Muscle of back (tissue), 11 donors: ENCODE results near the gene KIF17. TPM values are rescaled to one million over a fixed set of nuclear protein-coding genes. Genes with fewer than 3 reads are reported as not detected.

Experiments
- DNase-seq, 3 donors: peaks; one replicate each; pipeline versions ENCODE4 v3.0.0 to v3.0.0-alpha.2; 2013
- polyA plus RNA-seq, 10 donors: library from polyadenylated mRNA; unstranded; fragments of 120-200 nt; gene quantifications; one replicate each; pipeline ENCODE4 v1.2.1, GENCODE V29; 2013; ENCODE audit not compliant: insufficient read length in 10 of 10

Gene KIF17
- polyA plus RNA-seq, 10 donors = 1.6 to 4.4 (median 2.9) TPM

GRCh38 chr1:20661207-20662109 is 56.3 kb downstream of the KIF17 start, which contains the start of gene DDOST:
Gene DDOST, minus strand, starts transcription at chr1:20661369. Its CDS starts 19 bp downstream, at chr1:20661350.
- DNase-seq = peak; percentile 98

DNA sequence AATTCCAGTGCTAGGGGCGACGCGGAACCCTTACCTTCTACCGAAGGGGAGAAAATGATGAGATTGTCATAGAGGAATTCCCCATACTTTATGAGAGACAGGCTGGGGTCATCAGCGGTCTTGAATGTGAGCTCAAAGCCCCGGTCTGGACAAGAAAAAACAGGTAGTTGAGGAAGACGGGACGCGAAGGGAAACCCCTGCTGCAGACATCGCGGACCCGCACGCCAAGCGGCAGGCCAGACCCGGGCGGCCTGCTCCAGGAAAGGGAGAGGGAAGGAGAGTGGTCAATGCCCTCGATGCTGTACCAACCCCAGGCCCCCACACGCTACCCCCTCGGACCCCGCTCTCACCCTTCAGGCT is 57.0 kb downstream of the KIF17 start:
- DNase-seq = no peak

DNA sequence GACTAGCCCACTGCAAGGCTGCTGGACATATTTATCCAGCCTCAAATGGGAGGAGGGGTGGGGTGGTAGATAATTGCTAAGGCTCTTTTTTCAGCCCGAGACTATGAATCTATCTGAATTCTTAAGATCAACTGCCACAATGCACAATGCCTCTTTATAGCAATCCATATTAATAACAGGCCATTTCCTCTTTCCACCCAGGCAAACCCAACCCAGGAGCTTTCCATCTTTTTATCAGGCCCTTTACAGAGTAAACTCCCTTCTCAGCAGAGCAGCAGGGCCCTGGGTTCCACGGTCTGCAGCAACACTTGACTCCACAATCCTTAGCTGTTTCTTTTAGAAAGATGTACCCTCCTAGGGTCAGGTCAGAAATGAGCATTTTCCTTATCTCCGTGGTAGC is 57.4 kb downstream of the KIF17 start:
- DNase-seq = no peak

DNA sequence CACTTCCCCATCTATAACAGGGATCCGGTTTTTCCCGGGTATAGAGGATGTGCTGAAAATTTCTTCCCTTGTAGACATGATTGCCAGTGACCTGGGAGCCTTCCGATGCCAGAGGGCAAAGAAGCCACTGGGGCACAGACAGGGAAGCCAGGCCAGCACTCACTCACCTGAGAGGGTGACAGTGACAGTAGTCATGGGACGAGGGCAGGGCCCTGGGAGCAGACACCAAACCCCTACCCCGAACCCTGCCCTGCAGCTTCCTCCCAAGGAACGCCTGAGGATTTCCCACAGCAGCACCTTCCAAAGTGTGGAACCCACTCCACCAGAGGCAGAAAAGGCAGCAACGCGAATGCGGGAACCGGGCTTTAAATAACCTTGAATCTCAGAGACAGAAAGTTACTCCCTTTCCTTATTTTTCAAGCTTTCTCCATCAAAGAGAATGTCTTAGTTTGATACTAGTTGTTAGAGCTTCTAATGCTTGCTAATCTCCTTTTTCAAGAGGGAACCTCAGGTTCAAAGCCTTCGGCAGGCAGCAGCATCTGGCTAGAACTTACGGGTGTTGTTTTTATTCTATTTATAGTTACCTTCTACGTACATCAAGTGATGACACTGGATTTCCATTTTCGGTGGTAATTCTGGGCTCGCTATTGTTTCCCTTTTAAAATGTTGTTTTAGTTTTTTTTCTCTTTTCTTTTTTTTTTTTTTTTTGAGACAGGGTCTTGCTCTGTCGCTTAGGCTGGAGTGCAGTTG is 59.5 kb downstream of the KIF17 start:
- DNase-seq = no peak

DNA sequence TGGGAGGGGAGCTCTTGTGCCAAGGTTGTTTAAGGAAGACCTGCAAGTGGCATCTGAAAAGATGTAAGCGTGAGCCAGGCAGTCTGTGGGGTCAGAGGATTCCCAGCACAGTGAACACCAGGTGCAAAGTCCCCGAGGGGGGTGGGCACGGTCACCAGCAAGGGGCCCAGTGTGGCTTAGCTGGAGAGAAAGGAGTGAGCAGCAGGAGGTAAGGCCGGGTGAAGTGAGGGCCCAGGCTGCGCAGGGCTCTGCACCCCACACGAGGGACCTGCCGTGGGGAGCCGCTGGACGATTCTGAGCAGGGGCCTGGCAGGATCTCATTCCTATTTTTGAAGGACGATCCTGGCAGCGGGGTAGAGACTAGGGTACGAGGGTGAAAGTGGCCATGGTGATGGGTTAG is 60.8 kb downstream of the KIF17 start:
- no peak for DNase-seq

GRCh38 chr1:20654104-20654690 is 63.6 kb downstream of the KIF17 start:
- DNase-seq = no peak

DNA sequence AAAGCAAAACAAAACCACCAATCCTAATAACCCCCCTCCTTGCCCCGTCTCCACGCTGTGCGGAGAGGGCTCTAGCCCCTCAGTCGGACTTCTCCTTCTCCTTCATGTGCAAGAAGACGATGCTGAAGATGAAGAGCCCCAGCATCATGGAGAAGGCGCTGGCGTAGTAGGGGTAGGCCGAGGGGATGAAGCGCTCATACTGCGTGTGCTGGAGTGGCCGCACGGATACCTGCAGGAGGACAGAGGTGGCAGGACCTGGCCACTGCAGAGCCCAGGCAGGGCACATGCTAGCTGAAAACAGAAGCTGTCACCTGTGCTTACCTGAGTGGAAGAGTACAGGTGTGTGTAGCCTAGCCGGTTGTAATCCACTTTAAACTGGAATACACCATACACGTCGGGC is 65.5 kb downstream of the KIF17 start:
- DNase-seq = no peak

- DNase-seq = no peak
Measured at GRCh38 chr1:20648946-20649345, 68.9 kb downstream of the KIF17 start.

GRCh38 chr1:20648438-20648837 is 69.4 kb downstream of the KIF17 start:
- no peak for DNase-seq

GRCh38 chr1:20645414-20645813 is 72.4 kb downstream of the KIF17 start:
- no peak for DNase-seq

DNA sequence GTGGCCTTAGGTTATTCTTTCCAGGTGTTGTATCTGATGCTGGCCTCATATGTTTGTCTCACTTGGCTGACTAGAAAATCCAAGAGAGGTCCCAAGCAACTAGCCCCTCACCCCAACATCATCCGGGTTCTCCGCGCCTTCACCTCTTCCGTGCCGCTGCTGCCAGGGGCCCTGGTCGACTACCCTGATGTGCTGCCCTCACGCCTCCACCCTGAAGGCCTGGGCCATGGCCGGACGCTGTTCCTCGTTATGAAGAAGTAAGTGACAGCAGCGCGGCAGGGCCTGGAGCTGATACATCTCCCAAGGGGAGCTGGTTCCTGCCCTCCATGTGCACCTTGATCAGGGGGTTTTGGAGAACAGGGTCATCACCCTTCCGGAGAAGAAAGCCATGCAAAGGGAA is 73.4 kb downstream of the KIF17 start:
- DNase-seq = no peak

- DNase-seq = no peak
Measured at GRCh38 chr1:20643080-20643479, 74.7 kb downstream of the KIF17 start.

GRCh38 chr1:20641975-20642374 is 75.8 kb downstream of the KIF17 start:
- no peak for DNase-seq

DNA sequence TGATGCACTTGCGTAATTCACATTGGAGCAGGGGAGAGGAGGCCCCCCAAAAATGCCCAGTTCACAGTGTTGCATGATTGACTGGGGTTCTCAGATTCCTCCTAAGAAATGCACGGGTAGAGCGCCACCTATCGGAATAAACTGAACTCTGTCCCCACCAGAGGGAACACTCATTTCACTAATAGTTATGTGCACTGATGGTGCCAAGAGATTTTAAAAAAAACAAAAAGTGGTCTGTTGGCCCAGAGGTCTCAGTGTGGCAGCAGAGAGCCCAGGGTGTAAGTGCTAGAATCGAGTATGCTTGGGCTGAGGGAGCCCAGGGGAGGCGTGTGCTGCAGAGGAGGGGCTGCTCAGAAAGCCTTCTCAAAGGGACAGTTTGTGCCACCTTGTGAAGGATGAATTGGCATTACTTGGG is 77.6 kb downstream of the KIF17 start:
- DNase-seq = peak; percentile 28 to 65 (median 62)

- DNase-seq = no peak
Measured at GRCh38 chr1:20636785-20637347, 80.9 kb downstream of the KIF17 start.

GRCh38 chr1:20634594-20635084 is 83.2 kb downstream of the KIF17 start:
- DNase-seq = no peak

GRCh38 chr1:20634065-20634593 is 83.7 kb downstream of the KIF17 start:
- peak in 1 of 3 donors; percentile 42 for DNase-seq

DNA sequence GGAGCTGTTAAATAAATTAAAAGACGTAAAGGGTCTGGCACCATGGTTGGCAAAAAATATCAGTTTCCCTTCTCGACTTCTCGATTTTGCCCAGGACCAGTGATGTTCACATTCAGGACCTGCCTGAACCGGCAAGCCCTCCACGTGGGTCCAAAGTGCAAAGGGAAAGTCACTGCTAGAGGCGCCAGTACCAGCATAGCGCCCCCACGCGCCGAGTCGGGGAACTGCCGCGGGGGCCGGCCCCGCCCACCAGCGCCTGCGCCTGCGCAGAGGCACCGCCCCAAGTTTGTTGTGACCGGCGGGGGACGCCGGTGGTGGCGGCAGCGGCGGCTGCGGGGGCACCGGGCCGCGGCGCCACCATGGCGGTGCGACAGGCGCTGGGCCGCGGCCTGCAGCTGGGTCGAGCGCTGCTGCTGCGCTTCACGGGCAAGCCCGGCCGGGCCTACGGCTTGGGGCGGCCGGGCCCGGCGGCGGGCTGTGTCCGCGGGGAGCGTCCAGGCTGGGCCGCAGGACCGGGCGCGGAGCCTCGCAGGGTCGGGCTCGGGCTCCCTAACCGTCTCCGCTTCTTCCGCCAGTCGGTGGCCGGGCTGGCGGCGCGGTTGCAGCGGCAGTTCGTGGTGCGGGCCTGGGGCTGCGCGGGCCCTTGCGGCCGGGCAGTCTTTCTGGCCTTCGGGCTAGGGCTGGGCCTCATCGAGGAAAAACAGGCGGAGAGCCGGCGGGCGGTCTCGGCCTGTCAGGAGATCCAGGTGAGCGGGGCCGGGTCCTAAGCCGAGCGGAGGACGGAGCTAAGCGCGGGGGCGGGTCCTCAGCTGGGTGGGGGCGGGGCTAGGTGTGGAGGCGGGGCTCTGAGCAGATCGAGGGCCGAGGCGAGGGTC is 84.4 kb downstream of the KIF17 start, which contains the start of gene PINK1:
Gene PINK1, plus strand, starts transcription at position 269 of the 875 bp plus-strand sequence. Its CDS starts 91 bp downstream, at position 360.
- DNase-seq = peak; percentile 51 to 84 (median 73)

DNA sequence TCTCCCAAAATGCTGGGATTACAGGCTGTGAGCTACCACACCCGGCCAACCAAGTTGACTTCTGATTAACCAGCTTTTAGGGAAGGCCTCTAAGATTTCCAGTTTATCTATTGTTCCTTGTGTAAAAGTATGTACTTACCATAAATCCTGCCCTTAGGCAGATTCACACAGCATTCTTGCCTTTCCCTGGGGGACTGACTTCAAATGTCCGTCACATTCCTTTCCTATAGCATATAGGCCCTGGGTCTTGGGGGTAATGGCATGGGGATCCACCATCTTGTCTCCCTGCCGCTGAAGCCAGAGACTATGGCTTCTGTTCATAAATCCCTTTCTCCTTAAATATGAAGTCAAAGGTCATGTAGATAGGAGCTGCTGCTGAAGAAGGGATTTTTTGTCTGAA is 85.4 kb downstream of the KIF17 start:
- DNase-seq = no peak

DNA sequence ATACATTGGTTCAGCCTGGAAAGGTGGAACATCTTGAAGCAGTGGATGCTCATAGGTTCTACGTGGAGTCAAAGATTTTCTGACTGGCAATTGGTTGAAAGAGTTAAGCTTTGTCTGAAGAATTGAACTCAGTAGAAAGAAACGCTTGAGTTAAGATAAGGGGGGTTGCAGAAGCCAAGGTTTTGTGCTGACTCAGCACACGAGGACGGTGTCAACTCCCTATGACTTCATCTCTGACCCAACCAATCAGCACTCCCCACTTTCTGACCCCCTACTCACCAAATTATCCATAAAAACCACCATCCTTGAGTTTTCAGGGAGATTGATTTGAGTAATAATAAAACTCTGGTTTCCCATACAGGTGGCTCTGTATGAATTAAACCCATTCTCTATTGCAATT is 87.1 kb downstream of the KIF17 start:
- DNase-seq = no peak

- no peak for DNase-seq
Measured at GRCh38 chr1:20626524-20626923, 91.3 kb downstream of the KIF17 start.
